Effector memory CD4-positive, alpha-beta T cell (primary cell): Measurements from ENCODE around the gene POTEE.
"Not testable (repeated sequence)": the region's sequence is repeated elsewhere in the genome, so short reads cannot be mapped to it uniquely, and the experiment has no call there.

ENCODE experiments used
- DNase-seq, 3 donors: peaks; one replicate each; pipeline ENCODE4 v3.0.0-alpha.2; 2020
- H3K27ac ChIP-seq: 2 replicates; pipeline ENCODE4 v1.7.0; 2013; ENCODE audit warnings: mild to moderate bottlenecking, low read length, moderate library complexity; ENCODE audit not compliant: insufficient read depth, poor library complexity, severe bottlenecking
- H3K27me3 ChIP-seq: replicated peaks from 2 replicates; pipeline ENCODE4 v1.7.0; 2013; ENCODE audit warnings: mild to moderate bottlenecking, low read length; ENCODE audit not compliant: insufficient read depth, control insufficient read depth, poor library complexity, severe bottlenecking
- H3K36me3 ChIP-seq: 2 replicates; pipeline ENCODE4 v1.7.0; 2013; ENCODE audit warnings: mild to moderate bottlenecking, low read length, moderate library complexity; ENCODE audit not compliant: control insufficient read depth, insufficient read depth
- H3K4me1 ChIP-seq: 2 replicates; pipeline ENCODE4 v1.7.0; 2013; ENCODE audit warnings: low read length, mild to moderate bottlenecking; ENCODE audit not compliant: control insufficient read depth, insufficient read depth, poor library complexity, severe bottlenecking
- H3K4me3 ChIP-seq: 2 replicates; pipeline ENCODE4 v1.7.0; 2013; ENCODE audit warnings: low read length, low read depth, mild to moderate bottlenecking; ENCODE audit not compliant: insufficient read depth, poor library complexity, severe bottlenecking
- H3K9me3 ChIP-seq: 2 replicates; pipeline ENCODE4 v1.7.0; 2013; ENCODE audit warnings: mild to moderate bottlenecking, low read length, moderate library complexity; ENCODE audit not compliant: control insufficient read depth
- total RNA-seq, 3 donors: gene quantifications; one replicate each; lab custom pipeline; 2026; lab: John Stamatoyannopoulos, UW

The POTEE gene
- total RNA-seq = 0.17 to 0.26 (median 0.19) reads per million in 3 donors

DNA sequence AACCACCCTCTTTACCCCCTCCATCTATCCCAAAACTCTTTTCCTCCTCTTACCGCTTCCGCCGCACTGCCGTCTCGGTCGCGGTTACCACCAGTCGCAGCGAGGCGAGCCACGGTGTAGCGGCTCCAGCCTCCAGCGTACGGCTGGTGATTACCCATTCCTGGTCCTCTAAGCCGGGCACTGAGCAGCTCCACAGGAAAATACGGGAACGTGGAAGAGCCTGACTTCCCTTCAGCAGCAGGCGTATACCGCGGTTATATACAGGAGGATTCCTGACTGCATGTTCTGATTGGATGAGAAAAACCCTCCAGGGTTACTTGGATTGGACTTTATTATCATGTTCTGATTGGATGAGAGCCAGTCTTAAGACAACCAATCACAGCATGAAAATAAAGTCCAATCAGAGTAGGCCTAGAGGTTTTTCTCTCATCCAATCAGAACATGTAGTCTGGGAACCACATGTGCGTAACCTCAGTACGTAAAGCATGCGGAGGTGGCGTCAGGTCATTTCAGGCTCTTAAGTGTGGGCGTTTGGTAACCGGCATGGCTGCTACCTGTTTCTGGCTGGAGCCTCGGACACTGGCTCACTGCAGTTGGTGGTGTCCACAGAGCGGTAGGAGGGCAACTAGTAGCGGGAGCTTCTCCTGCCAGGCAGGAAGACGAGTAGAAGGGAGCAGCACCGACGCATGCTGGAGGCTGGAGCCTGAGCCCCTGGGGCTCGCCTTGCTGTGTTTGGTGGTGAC is at the start of gene POTEE:
TSS of gene POTEE (plus strand) at position 507 of the 743 bp plus-strand sequence. CDS start 8,867 bp downstream, outside the sequence.
- not testable (repeated sequence) for H3K4me1 ChIP-seq, DNase-seq, H3K36me3 ChIP-seq, H3K4me3 ChIP-seq, H3K27me3 ChIP-seq, H3K27ac ChIP-seq, H3K9me3 ChIP-seq

DNA sequence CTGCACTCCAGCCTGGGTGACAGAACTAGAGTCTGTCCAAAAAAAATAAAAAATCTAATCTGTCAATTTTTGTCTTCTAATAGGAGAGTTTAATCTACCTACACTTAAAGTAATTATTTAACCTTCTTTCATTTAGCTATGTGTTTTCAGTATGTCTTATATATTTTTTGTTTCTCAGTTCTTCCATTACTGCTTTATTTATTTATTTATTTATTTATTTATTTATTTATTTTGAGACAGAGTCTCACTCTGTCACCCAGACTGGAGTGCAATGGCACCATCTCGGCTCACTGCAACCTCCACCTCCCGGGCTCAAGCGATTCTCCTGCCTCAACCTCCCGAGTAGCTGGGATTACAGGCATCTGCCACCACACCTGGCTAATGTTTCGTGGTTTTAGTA is 43.8 kb upstream of the POTEE start:
- H3K27ac ChIP-seq, H3K9me3 ChIP-seq, DNase-seq, H3K36me3 ChIP-seq, H3K4me1 ChIP-seq, H3K4me3 ChIP-seq, H3K27me3 ChIP-seq: not testable (repeated sequence)

GRCh38 chr2:131168538-131168937 is 40.8 kb upstream of the POTEE start:
- DNase-seq = no peak
- Histone ChIP-seq H3K4me3 (no peak overlapping the region), H3K36me3 (no peaks in the 10 kb centered on the region), H3K27me3 (no peaks in the 10 kb centered on the region), H3K4me1 (no peaks in the 10 kb centered on the region), H3K27ac (no peak overlapping the region), H3K9me3 (no peaks in the 10 kb centered on the region)

- H3K36me3 ChIP-seq, DNase-seq: not testable (repeated sequence)
Observed at GRCh38 chr2:131178050-131178449, 31.3 kb upstream of the POTEE start.

GRCh38 chr2:131178721-131179418 is 30.5 kb upstream of the POTEE start:
- not testable (repeated sequence) for H3K36me3 ChIP-seq, H3K4me1 ChIP-seq, DNase-seq

More at GRCh38 chr2:131178050-131178449, 31.3 kb upstream of the POTEE start:
- H3K9me3 ChIP-seq, H3K4me3 ChIP-seq, H3K27me3 ChIP-seq, H3K27ac ChIP-seq, H3K4me1 ChIP-seq: not testable (repeated sequence)

DNA sequence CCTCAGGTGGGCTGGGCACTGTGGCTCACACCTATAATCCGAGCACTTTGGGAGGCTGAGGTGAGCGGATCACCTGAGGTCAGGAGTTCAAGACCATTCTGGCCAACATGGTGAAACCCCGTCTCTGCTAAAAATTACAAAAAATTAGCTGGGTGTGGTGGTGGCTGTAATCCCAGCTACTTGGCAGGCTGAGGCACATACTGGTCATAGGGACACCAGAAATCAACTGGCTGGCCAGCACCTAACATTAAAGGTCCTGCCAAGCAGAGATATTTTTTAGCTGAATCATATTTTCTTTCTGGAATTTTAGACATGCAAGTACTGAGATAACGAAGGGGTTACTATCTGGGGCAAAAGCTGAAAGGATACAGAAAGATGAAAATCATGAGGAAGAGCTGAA is 27.9 kb upstream of the POTEE start:
- not testable (repeated sequence) for H3K27me3 ChIP-seq, H3K36me3 ChIP-seq, H3K9me3 ChIP-seq, H3K27ac ChIP-seq, DNase-seq, H3K4me1 ChIP-seq, H3K4me3 ChIP-seq

More at GRCh38 chr2:131178721-131179418, 30.5 kb upstream of the POTEE start:
- not testable (repeated sequence) for H3K9me3 ChIP-seq, H3K4me3 ChIP-seq, H3K27me3 ChIP-seq, H3K27ac ChIP-seq

GRCh38 chr2:131193421-131193820 is 15.9 kb upstream of the POTEE start:
- not testable (repeated sequence) for DNase-seq, H3K4me1 ChIP-seq, H3K27ac ChIP-seq, H3K4me3 ChIP-seq, H3K36me3 ChIP-seq, H3K9me3 ChIP-seq, H3K27me3 ChIP-seq

- not testable (repeated sequence) for H3K4me3 ChIP-seq
Observed at GRCh38 chr2:131196186-131196585, 13.2 kb upstream of the POTEE start.

DNA sequence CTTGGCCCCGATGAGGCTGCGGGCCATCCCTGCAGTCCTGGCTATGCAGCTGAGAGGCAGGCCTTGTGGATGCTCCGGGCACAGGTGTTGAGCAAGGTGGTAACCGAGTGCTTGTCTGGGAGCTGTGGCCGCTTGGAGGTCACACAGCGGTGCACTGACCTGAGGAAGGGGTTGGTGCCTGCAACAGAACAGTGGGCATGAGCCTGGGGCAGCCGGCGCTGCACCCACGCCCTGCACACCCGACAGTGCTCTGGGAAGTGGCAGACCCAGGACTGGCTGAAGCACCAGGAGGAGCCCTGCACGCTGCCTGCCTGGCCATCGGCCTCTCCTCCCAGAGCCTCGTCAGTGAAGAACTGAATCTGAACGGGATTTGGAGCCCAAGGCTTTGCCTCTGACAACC is 8.2 kb upstream of the POTEE start:
- DNase-seq = no peak
- H3K4me3 ChIP-seq = no peak overlapping the region
- no peaks in the 10 kb centered on the region for H3K4me1 ChIP-seq
- H3K27ac ChIP-seq = no peak overlapping the region
- no peaks in the 10 kb centered on the region for H3K27me3 ChIP-seq
- H3K9me3 ChIP-seq = no peaks in the 10 kb centered on the region
- no peaks in the 10 kb centered on the region for H3K36me3 ChIP-seq

More at GRCh38 chr2:131196186-131196585, 13.2 kb upstream of the POTEE start:
- not testable (repeated sequence) for H3K9me3 ChIP-seq, H3K27me3 ChIP-seq, DNase-seq, H3K4me1 ChIP-seq, H3K36me3 ChIP-seq, H3K27ac ChIP-seq

- H3K4me3 ChIP-seq, H3K4me1 ChIP-seq, H3K27me3 ChIP-seq, H3K36me3 ChIP-seq, H3K27ac ChIP-seq, DNase-seq, H3K9me3 ChIP-seq: not testable (repeated sequence)
Observed at GRCh38 chr2:131207839-131208238, 1.5 kb upstream of the POTEE start.
